Upper lobe of left lung (tissue), 6 donors: ENCODE data around the gene MAGI3. TPM values are rescaled to one million over a fixed set of nuclear protein-coding genes. Genes with fewer than 3 reads are reported as not detected.

Experiments
- ATAC-seq, 2 donors: fragments of 200-7000 bp; cut with Tn5 transposase; one replicate each; pipeline ENCODE4 v1.9.1; 2022; ENCODE audit warnings: mild to moderate bottlenecking in 2 of 2, moderate library complexity in 2 of 2; ENCODE audit not compliant: low FRiP score in 2 of 2
- DNase-seq, 2 donors: peaks; one replicate each; pipeline ENCODE4 v3.0.0-alpha.2; 2019 to 2020
- H3K27ac ChIP-seq, 4 donors: fragments of 200-600 bp; sonication (generic); one replicate each; pipeline ENCODE4 v1.5.1; 2016 to 2019
- H3K27me3 ChIP-seq, 4 donors: fragments of 200-600 bp; sonication (generic); one replicate each; pipeline ENCODE4 v1.5.1; 2017 to 2019
- H3K36me3 ChIP-seq, 4 donors: fragments of 200-600 bp; sonication (generic); one replicate each; pipeline ENCODE4 v1.5.1; 2016 to 2019
- H3K4me1 ChIP-seq, 4 donors: fragments of 200-600 bp; sonication (generic); one replicate each; pipeline ENCODE4 v1.5.1; 2018 to 2019
- H3K4me3 ChIP-seq, 4 donors: fragments of 200-600 bp; sonication (generic); one replicate each; pipeline ENCODE4 v1.5.1; 2017 to 2019; ENCODE audit warnings: mild to moderate bottlenecking in 2 of 4, moderate library complexity in 1 of 4
- H3K9me3 ChIP-seq, 4 donors: fragments of 200-600 bp; sonication (generic); one replicate each; pipeline ENCODE4 v1.5.1; 2018 to 2019
- CTCF ChIP-seq, 6 experiments: fragments of 450-650 bp in 4 of 6; fragments of 200-600 bp in 2 of 6; sonication (generic) in 2 of 6; IDR thresholded peaks; one replicate each; pipeline ENCODE4 v1.5.1; 2016 to 2019; ENCODE audit warnings: antibody characterized with exemption in 6 of 6
- EP300 ChIP-seq, 4 donors: sonication (generic); formaldehyde crosslinking; IDR thresholded peaks; one replicate each; pipeline ENCODE4 v1.5.1; 2017; ENCODE audit warnings: antibody characterized with exemption in 4 of 4, control low read depth in 2 of 4
- POLR2A ChIP-seq, 4 donors: fragments of 450-650 bp; IDR thresholded peaks; one replicate each; pipeline ENCODE4 v1.5.1; 2016 to 2017; ENCODE audit warnings: antibody characterized with exemption in 4 of 4, mild to moderate bottlenecking in 2 of 4
- POLR2AphosphoS5 ChIP-seq, 2 donors: sonication (generic); formaldehyde crosslinking; IDR thresholded peaks; one replicate each; pipeline ENCODE4 v1.5.1; 2017; ENCODE audit warnings: antibody characterized with exemption in 2 of 2
- WGBS, 2 donors: methylation state at CpG; one replicate each; pipeline ENCODE4 v1.1.5; 2017 to 2018; 5-methylcytosine and 5-hydroxymethylcytosine counted together
- total RNA-seq, 6 donors: library from RNA; depleted of rRNA in 4 of 6; stranded (reverse); fragments of >200 nt in 4 of 6; gene quantifications; one replicate each; pipeline versions ENCODE4 v1.1.0 to v1.2.1, GENCODE V29; 2016 to 2021
- donor health status: DM: no; HTN: no; CAD: no; lungs with moderate emphysema.
- donor health status: DM: no; HTN: yes; CAD: no; lungs with severe emphysema.

MAGI3 gene
- total RNA-seq, 6 donors from 2014 or later: 43.3 to 181 (median 89.8) TPM

- no peak overlapping the region for H3K4me3 ChIP-seq
- TF ChIP-seq CTCF (IDR thresholded peaks at IDR 0.05): no peak
- TF ChIP-seq POLR2A (IDR thresholded peaks at IDR 0.05): no peak
- TF ChIP-seq POLR2AphosphoS5 (IDR thresholded peaks at IDR 0.05): no peak
- no peak for TF ChIP-seq EP300 (IDR thresholded peaks at IDR 0.05)
- DNase-seq (peak in 1 of 2 donors; percentile 13), ATAC-seq (peak in 1 of 2 donors; percentile 37)
- H3K27ac ChIP-seq: no peak overlapping the region
- H3K9me3 ChIP-seq: peaks cover 0 to 19% (median 7%) of the 10 kb centered on the region in 4 donors
- no peaks in the 10 kb centered on the region for H3K27me3 ChIP-seq
- H3K36me3 ChIP-seq: no peaks in the 10 kb centered on the region
- no peaks in the 10 kb centered on the region for H3K4me1 ChIP-seq
- WGBS, 2 donors: 90 to 92% methylated on average over 2 to 4 of the region's 4 CpGs
Observed at GRCh38 chr1:113488576-113489177, 98.4 kb downstream of the MAGI3 start.

DNA sequence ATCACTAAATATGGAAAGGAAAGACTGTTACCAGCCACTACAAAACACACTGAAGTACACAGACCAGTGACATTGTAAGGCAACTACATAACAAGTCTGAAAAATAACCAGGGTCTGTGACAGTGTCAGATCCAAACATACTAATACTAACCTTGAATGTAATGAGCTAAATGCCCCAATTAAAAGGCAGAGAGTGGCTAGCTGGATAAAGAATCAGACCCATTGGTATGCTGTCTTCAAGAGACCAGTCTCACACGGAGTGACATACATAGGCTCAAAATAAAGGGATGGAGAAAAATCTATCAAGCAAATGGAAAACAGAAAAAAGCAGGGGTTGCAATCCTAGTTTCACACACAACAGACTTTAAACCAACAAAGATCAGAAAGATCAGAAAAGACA is 100.1 kb downstream of the MAGI3 start:
- TF ChIP-seq CTCF (IDR thresholded peaks at IDR 0.05) (no peak), POLR2AphosphoS5 (IDR thresholded peaks at IDR 0.05) (no peak), EP300 (IDR thresholded peaks at IDR 0.05) (no peak), POLR2A (IDR thresholded peaks at IDR 0.05) (no peak)
- no peak for ATAC-seq
- Histone ChIP-seq H3K4me3 (no peak overlapping the region), H3K27ac (no peak overlapping the region), H3K36me3 (no peaks in the 10 kb centered on the region), H3K4me1 (no peaks in the 10 kb centered on the region), H3K9me3 (peaks cover 0 to 18% (median 7%) of the 10 kb centered on the region in 4 donors), H3K27me3 (no peaks in the 10 kb centered on the region)
- WGBS, 2 donors: 92 to 96% methylated on average over 1 of the region's 1 CpG
- no peak for DNase-seq

DNA sequence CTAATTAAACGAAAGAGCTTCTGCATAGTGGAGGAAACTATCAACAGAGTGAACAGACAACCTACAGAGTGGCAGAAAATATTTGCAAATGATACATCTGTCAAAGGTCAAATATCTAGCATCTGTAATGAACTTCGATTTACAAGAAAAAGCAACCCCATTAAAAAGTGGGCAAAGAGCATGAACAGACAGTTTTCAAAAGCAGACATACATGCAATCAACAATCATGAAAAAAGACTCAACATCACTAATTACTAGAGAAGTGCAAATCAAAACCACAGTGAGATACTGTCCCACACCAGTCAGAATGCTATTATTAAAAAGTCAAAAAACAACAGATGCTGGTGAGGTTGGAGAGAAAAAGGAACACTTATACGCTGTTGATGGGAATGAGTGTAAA is 103.2 kb downstream of the MAGI3 start:
- H3K9me3 ChIP-seq: peaks cover 0 to 8% (median 3%) of the 10 kb centered on the region in 4 donors
- H3K4me1 ChIP-seq: no peaks in the 10 kb centered on the region
- no peak for DNase-seq
- no peak overlapping the region for H3K27ac ChIP-seq
- no peak for ATAC-seq
- H3K36me3 ChIP-seq: no peaks in the 10 kb centered on the region
- no peak overlapping the region for H3K4me3 ChIP-seq
- WGBS, 2 donors: 66 to 92% methylated on average over 3 of the region's 3 CpGs
- no peak for TF ChIP-seq POLR2A (IDR thresholded peaks at IDR 0.05)
- TF ChIP-seq POLR2AphosphoS5 (IDR thresholded peaks at IDR 0.05): no peak
- TF ChIP-seq EP300 (IDR thresholded peaks at IDR 0.05): no peak
- no peak for TF ChIP-seq CTCF (IDR thresholded peaks at IDR 0.05)
- no peaks in the 10 kb centered on the region for H3K27me3 ChIP-seq

DNA sequence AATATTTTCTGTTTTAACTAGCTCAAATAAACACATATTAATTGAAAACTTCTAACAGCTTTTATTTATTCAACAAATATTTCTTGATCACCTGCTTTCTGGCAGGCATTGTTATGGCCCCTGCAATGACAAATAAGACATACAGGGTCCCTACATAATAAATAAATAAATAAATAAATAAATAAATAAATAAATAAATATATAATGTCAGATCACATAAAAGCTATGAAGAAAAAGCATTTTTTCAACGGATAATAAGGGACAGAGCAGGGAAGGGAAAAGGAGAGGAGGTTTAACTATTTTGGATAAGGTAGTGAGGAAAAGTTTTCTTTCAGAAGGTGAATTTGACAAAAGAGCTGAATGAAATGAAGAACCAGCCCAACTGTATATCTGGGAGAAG is 115.0 kb downstream of the MAGI3 start:
- peaks cover 0 to 3% (median under 1%) of the 10 kb centered on the region in 4 donors for H3K9me3 ChIP-seq
- DNase-seq (no peak), ATAC-seq (no peak)
- no peaks in the 10 kb centered on the region for H3K4me1 ChIP-seq
- H3K27ac ChIP-seq: no peak overlapping the region
- H3K4me3 ChIP-seq: no peak overlapping the region
- H3K27me3 ChIP-seq: no peaks in the 10 kb centered on the region
- 90 to 93% methylated on average over 1 of the region's 1 CpG for WGBS, 2 donors
- no peak for TF ChIP-seq CTCF (IDR thresholded peaks at IDR 0.05)
- no peak for TF ChIP-seq POLR2A (IDR thresholded peaks at IDR 0.05)
- TF ChIP-seq EP300 (IDR thresholded peaks at IDR 0.05): no peak
- TF ChIP-seq POLR2AphosphoS5 (IDR thresholded peaks at IDR 0.05): no peak
- no peaks in the 10 kb centered on the region for H3K36me3 ChIP-seq
